ENCODE measurements around the gene IL3. TPM values are rescaled to one million over a fixed set of nuclear protein-coding genes. Genes with fewer than 3 reads are reported as not detected.

The IL3 gene
- total and polyA plus RNA-seq, 9 of the 15 experiments (the other 6 are each of a cell fraction or from before 2014, with no cell fraction given): not detected

- TF ChIP-seq MGA (IDR thresholded peaks at IDR 0.05): peak; percentile 64
- TF ChIP-seq CBFA2T2 (conservative IDR thresholded peaks at IDR 0.05): peak; percentile 40; the same call in 1 of the 2 replicates
- TF ChIP-seq NR2C2 (CRISPR knock-in tag; IDR thresholded peaks at IDR 0.05): no peak
- peak; percentile 76 for TF ChIP-seq NR2C2 (tag; IDR thresholded peaks at IDR 0.05)
- no peak for TF ChIP-seq CSDE1 (IDR thresholded peaks at IDR 0.05)
- TF ChIP-seq TCF3 (CRISPR knock-in tag; IDR thresholded peaks at IDR 0.05): no peak
- TF ChIP-seq EGR1 (conservative IDR thresholded peaks at IDR 0.05): peak; percentile 82
- TF ChIP-seq CXXC5 (CRISPR knock-in tag; IDR thresholded peaks at IDR 0.05): 0 out of 2 replicates have a peak, but pooled peaks have one; percentile 16
- TF ChIP-seq RAD51 (IDR thresholded peaks at IDR 0.05; ENCODE audit: borderline replicate concordance, low read depth): peak; percentile 88
- peak; percentile 62 for TF ChIP-seq L3MBTL2 (IDR thresholded peaks at IDR 0.05)
- no peak for TF ChIP-seq PREB (CRISPR knock-in tag; IDR thresholded peaks at IDR 0.05)
- TF ChIP-seq VEZF1 (CRISPR knock-in tag; IDR thresholded peaks at IDR 0.05): no peak
Observed at GRCh38 chr5:132074772-132075718, 14.6 kb downstream of the IL3 start (continued).

All from K562 (cell line).